IPS-11a (cell line): ENCODE data around the gene MTREX.

Experiments
- H3K4me3 ChIP-seq: one replicate; pipeline ENCODE4 v1.5.1; 2013; ENCODE audit warnings: low read depth, low read length, control low read depth

Gene MTREX

DNA sequence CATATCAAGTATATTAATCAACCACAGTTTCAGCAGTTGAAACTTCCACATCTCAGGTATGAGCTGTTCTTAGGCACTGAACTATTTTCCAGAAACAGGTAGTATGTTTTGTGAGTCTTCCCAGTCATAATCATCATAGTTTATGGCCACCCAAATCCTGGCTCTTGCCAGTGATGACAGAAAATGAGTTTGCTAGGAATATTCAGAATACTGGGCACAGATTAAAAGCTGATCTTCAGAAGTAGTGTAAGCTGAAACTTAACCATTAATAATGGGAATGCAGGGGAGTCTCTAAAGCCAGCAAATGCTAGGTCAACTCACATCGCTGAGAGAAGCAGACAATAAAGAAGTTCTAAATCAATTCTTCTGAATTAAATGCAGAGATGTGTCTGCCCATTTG is 162.5 kb downstream of the MTREX start:
- H3K4me3 ChIP-seq = no peak overlapping the region

DNA sequence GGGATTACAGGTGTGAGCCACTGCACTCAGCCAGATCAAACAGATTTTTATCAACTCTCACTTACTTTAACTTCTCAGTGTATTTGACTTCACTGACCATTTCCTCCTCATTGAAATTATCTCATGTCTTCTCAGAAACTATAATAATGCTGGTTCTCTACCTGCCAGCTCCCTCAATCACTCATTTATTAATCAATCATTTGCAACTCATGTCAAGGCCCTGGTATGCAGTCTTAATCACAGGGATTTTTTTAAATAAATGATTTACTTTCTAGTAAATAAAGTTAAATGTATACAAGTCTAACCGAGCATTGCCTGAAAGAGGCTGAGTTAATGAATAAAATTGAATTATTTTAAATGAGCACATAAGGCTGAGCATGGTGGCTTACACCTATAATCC is 163.7 kb downstream of the MTREX start:
- no peak overlapping the region for H3K4me3 ChIP-seq

- H3K4me3 ChIP-seq = no peak overlapping the region
Observed at GRCh38 chr5:55472642-55473041, 164.9 kb downstream of the MTREX start.
